ENCODE data around the gene CDYL.

The CDYL gene

DNA sequence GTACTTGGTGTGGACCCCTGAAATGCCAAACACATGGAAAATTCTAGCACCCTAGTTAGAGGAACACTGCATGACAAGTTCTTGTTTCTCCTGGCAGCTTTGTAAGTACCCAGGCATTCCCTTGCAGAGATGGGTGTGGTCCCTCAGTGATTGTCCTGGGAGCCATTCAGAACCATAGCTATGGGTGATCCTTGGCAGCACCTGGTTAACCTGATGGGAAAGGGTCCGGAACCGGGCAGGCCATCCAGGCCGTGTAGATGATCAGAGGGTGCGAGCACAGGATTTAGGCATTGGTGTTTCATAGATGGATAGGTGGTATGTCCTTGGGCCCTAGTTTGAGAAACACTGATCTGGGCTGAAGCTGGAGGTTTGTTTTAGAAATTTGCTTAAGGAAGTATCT, 131.9 kb downstream of the CDYL start:
- DNase-seq (ENCODE audit: low spot score) = no peak

DNA sequence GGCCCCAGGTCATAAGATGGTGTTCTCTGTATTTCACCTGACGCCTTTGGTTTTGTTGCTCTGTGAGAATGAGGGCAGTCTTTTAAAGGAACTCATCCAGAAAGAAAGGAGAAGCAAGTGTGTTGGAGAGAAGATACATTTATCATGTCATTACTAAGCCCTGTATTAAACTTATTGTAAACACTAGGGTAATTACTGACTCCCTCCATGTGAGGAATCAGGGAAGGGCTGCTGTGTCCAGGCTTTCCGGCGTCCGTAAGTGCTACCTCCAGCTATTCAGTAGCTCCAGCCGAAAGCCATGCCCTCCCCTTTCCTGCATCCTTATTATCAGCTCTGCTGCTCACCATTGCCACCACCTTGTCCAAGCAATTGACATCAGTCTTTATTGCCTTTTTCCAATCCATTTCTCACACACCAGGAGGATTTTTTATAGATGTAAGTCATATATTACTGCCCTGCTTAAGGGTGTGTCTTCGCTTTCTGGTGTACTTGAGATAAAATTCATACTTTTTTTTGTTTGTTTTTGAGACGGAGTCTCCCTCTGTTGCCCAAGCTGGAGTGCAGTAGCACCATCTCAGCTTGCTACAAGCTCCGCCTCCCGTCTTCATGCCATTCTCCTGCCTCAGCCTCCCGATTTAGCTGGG, 133.0 kb downstream of the CDYL start:
- DNase-seq (ENCODE audit: low spot score) = no peak

DNA sequence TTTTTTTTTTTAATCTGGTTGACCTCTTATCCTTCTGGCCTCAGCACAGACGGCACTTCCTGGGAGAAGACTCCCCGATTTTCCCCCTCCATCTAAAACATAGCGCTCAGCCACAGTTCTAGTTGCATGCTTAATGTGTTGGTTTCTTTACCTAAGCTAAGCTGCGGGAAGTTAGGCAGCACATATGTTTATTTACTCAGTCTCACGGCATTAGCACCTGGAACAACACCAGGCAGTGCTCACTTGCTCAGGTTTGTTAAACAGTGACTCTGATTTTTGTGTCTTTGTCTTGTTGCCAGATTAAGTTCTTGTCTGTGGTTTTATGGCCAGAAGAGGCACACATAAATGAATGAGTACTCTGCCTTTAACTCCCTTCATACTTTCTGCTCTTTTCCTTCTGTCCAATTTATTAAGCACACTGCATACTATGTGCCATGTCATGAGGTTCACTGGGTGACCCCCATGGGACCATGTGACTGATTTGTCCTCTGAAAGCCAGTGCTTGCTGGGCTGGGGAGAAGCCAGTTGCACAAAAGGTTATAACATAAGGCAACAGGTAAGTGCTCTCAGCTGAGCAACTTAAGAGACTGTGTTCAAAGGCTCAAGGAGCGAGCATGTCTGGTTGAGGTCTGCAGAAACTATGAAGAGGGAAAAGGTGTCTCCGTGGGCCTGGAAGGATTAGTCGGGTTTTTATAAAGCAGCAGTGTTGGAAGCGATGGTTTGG, 134.0 kb downstream of the CDYL start:
- no peak for DNase-seq (ENCODE audit: low spot score)

DNA sequence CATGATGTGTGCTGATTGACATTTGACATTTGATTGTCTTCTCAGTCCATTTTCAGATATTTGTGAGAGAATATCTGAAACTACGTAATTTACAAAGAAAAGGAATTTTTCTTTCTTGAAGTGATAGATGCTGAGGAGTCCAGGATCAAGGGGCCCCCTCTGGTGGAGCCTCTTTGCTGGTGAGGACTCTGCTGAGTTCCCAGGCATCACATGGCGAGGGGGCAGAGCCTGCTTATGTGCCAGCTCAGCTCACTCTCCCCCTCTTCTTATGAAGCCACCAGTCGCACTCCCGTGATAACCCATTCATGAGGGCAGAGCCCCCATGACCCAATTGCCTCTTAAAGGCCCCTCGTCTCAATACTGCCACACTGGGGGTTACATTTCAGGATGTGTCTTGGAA, 136.4 kb downstream of the CDYL start:
- no peak for DNase-seq (ENCODE audit: low spot score)

DNA sequence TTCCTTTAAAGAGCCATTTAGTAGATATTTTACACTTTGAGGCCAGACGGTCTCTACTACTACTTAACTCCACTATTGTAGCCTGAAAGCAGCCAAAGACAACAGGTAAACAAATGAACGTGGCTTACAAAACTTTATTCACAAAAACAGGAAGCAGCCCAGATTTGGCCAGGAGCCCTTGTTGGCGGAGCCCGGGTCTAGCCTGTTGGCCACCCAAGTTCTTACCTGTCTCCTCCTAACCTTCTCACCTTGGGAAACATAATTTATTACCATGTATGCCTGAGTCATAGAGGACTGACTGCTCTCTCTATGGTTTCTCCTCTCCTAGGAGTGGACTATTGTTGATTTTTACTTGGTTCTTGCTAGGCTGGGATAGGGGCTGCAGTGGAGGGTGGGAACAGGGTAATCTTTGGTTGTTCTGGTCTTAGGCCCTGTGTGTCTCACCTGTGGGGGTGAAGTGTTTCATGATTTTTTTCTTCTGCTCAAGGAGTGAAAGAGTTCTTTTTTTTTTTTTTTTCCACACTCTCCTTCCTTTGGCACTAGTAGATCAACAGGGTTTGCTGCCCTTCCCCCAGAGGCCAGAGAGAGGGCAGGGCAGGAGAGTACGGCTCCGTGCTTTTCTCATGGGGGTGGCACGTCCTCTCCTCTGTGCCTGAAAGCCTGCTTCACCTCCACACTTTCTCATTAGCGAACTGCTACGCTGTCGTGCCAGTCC, 137.7 kb downstream of the CDYL start:
- DNase-seq (ENCODE audit: low spot score) = no peak

DNA sequence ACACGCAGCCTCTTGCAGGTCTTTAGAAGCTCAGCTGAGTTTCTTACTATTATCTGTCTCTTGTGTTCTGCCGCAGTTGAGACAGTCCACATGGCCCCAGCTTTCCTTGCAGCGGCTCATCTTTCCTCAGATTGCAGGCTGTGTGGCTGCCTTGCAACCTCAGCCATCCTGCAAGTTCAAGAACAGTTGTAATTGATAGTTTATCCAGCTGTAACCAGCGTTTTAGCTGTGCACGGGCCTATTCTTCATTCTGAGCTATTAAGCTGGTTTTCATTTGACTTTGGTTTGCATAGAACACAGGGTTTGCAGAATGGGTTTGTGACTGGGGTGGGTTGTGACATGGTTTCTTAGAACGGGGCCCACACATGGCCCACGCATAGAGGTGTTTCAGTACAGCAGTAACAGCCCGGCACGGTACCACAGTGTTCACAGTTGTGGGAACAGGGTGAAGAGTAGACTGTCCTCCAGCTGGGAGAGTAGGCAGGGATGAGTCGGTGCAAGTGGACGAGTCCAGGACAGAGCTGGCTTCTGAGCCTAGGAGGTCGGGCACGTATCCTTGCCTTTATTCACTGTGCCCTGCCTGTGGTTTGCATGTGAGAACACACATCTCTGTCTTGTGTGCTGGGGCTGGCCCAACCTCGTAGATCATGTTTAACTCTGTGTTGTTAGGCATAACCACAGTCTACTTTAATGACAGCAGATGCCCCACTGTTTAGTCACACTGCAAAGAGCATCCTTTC, 138.4 kb downstream of the CDYL start:
- peak; percentile 56 for DNase-seq (ENCODE audit: low spot score)

DNA sequence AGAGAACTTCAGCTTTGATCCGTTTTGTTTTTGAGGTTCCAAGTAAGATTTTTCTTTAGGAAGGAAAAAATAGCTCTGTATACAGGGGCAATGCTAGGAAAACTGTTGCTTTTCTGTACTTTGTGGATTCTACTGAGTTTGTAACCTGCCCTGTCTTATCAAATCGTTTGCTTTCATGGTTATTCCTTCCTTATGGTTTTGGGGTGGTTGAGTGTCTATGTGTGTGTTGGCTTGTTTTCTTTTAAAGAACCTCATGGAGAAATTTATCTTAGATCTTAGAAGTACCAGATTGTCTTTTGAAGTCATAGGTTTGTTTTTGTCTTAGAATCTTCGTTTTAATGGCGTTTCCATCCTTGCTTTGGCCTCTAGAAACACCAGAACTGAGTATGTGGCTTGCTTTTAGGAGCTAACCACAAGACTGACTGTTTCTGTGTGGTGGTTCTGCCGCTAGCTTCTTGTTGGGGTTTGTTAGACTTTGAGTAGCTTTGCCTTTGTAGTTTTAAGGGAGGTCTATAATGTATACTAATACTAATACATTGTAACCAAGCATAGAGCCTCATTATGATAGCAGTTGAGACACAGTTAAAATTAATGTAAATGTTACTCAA, 140.9 kb downstream of the CDYL start:
- no peak for DNase-seq (ENCODE audit: low spot score)

DNA sequence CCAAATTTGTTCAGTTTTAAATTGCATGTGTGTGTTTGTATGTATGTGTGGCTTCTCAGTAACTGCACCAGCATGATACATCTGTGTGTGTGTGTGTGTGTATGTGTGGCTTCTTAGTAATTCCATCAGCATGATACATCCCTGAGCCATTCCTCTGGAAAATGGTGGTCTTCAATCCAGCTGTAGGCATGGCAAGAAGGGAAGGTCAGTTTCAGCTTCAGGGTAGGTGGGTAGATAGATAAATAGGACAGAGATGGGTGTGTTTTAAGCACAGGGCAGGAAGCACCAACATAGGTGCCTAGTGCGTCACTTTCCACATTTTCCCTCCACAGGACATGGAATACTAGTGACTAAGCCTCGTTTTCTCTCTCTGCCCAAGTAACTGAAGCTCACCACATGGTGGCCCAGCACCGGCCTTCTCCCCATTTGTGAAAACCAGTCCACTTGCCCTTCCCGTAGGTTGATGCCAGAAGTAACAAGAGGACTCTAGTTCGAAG, 144.8 kb downstream of the CDYL start:
- no peak for DNase-seq (ENCODE audit: low spot score)

DNA sequence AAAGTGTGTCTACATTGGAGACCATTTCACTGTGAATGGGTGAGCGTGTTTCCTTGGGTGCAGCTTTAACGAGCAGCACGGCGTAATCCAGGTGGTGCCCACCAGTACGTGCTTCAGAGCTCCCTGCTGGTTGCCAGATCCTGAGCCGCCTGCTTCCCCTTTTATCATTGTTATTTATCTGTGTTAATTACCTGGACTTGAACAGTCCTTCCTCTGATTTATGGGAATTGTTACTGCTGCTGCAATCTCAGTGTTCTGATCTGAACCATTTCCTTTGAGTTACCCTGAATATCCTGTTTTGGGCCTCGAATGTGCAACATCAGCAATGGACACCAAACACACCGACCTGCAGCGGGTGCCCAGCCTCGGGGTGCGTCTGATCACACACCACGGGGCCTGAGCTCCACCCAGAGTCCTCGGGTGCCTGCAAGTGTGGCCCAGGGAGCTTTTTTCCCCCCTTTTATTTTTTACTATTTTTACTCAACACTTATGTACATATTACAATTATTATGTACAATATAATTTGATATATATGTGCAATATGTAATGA, 146.4 kb downstream of the CDYL start:
- no peak for DNase-seq (ENCODE audit: low spot score)

DNA sequence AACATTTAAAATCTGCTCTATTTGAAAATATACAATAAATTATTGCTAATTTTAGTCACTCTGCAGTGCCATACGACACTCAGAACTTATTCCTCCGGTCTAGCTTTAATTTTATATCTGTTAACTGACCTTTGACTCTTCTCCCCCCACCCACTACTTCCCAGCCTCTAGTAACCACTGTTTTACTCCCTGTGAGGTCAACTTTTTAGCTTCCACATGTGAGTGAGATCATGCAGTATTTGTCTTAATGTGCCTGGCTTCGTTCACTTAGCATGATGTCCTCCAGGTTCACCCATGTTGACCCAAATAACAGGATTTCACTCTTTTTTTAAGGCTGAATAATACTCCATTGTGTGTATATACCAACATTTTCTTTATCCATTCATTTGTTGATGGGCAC, 146.9 kb downstream of the CDYL start:
- no peak for DNase-seq (ENCODE audit: low spot score)

DNA sequence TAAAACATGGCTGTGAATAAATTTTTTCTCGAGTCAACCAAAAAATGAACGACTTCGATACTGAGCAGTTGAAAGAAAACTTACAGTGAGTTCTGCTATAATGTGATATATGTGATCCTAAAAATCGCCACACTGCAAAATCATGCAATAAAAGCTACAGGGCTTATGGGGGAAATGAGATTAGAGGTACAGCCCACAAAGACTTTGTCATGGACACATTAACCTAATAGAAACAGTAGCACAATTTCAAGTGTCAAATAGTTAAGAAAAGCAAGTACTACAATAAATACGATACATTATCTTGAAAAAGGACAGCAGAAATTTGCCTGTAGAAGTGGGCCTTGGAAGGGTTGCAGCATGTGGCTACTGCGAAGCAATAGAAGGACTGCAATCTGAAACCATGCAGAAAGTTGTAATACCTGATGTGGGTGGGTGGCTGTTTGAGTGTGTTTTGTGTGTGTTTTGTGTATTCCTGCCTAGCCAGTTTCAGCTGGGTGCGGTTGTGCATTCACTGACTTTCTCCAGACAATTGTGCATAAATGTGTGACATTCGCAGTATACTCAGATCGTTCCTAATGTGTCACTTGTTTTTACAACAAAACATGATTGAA, 148.6 kb downstream of the CDYL start:
- DNase-seq (ENCODE audit: low spot score) = no peak

DNA sequence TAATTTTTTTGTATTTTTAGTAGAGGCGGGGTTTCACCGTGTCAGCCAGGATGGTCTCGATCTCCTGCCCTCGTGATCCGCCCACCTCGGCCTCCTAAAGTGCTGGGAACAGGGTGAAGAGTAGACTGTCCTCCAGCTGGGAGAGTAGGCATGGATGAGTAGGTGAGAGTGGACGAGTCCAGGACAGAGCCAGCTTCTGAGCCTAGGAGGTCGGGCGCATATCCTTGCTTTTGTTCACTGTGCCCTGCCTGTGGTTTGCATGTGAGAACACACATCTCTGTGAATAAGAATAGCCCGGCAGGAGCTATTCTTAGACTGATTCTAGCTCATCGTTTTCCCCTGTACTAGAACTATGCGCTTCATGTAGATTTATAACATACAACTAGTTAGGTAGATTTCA, 149.4 kb downstream of the CDYL start:
- no peak for DNase-seq (ENCODE audit: low spot score)

DNA sequence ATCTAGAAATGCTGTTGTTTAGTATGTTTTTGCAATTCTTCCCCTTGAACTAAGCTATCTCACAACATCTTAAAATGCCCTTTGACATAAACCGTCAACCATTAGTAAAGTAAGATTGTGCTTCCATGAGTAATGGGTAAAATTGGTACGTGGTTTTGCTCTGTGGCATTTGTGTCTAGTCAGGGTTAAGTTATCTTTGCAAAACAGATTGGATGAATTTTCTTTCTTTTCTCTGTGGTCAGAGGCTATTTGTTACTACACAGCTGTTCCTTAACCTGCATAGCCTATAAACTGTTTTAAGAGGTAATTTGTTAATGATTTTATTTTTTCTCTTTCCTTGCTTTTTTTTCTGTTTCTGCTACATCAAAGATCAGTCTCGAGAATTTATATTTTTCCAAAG, 152.2 kb downstream of the CDYL start:
- DNase-seq (ENCODE audit: low spot score) = peak; percentile 31

DNA sequence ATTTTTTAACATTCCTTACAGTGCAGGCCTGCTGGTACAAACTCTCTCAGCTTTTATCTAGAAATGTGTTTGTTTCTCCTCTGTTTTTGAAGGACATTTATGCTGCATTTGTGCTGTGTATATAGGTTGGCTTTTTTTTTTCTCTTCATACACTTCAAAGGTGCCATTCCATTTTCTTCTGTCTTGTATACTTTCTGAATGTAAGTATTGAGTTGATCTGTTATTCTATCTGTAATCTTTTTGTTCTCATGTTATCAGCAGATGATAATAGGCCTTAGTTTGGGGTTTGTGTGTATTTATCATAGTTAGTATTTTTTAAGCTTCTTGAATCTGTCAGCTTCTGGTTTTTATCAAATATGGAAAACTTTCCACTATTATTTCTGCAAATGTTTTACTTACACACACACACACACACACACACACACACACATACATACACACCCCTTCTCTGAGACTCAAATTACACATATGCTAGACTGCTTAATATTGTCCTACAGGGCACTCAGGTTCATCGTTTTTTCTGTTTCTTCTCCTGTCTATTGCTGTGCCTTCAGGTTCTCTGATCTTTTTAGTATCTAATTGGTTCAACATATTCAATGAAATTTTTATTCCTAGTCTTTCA, 153.0 kb downstream of the CDYL start:
- DNase-seq (ENCODE audit: low spot score) = no peak

DNA sequence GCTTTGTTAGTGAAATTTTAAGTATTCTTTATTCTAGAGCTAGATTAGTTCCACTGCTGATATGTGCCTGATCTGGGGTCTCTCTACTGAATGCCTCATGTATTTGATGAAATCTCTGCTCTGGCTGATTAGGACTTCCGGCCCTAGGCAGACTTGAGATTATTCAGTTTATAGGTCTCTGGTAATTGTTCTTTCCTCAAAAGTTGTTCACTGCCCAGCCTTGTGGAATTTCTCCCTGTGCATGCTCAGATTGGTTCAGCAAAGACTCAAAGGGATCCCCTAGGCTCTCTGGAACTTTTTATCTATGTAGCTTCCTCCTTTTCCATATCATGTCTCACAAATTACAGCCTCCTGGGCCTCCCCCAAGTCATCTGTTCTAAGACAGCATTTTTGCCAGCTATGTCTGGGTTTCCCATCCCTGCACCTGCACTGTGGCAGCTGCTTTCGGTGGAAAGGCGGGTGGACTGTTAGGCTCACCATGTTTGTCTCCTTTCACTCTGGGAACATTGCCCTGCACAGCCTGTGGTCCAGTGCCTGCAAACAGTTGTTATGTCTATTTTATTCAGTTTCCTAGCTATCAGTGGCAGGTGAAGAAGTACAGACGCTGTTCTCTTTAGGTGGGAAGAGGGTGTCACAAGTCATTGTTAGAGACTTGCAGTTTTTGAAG, 154.0 kb downstream of the CDYL start:
- no peak for DNase-seq (ENCODE audit: low spot score)

DNA sequence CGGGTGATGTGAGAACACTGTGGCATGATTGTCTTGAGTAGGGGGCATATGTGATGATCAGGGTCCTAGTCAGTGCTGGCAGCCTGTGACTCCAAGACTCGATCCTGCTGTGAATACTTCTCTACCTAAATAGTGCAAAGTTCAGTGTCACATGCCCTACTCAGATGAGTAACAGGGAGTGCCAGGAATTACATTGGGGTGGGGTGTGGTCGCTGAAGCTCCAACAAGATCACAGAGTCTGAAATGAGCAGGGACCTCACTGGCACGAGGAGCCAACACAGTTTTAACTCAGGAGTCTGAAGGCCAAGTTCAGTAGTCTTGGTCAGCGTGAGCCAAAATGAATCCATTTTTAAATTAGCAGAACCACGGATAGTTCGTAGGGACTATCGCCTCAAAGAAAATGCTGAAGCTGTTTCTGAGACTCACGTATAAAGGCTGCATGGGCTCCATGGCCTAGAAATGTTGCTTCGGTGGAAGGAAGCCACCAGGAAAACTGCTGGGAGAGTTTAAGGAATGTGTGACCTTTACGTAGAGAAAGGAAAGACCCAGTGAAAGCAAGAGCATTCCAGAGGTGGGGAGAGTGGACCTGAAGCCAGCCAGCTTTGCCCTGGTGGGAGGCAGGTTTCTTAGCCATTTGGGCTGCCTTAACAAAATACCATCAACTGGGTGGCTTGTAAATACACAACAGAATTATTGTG, 155.5 kb downstream of the CDYL start:
- DNase-seq (ENCODE audit: low spot score) = no peak

DNA sequence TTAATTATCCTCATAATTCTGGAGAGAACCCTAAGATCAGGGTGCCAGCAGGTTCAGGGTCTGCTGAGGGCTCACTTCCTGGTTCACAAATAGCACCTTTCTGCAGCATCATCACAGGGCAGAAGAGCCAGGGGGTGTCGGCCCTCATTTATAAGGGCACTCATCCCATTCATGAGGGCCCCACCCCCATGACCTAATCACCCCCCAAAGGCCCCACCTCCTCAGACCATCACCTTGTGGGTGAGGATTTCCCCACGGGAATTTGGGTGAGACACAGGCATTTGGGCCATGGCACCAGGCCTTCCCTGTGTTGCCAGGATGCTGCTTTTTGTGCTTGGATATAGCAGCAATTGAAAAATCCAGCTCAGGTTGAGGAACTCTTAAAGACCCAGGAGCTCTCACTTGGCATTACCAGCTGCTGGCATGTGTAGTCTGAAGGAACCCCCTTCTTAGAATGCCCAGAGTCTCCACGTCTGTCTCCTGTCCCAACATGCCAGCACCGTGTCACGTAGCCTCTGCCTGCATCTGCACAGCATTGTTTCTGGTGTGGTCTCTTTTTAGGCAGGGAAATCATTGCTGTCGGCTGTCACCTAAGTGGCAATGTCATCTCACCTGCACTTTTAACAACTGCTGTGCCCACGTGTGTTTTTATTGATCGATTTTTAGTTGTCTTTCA, 156.2 kb downstream of the CDYL start:
- no peak for DNase-seq (ENCODE audit: low spot score)

DNA sequence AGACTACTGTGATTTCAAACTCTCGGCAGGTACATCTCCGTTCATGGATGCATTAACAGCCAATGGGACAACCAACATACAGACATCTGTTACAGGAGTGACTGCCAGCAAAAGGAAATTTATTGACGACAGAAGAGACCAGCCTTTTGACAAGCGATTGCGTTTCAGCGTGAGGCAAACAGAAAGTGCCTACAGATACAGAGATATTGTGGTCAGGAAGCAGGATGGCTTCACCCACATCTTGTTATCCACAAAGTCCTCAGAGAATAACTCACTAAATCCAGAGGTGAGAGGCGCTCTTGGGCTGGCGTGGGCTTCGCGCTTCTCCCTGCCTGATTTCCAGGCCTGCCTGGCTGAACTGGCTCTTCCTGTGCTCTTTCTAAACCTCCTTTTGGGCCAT, 159.3 kb downstream of the CDYL start:
- DNase-seq (ENCODE audit: low spot score) = no peak

Data from hepatic stellate cell (primary cell).